Frontal cortex (tissue), 4 donors: ENCODE results near the gene PTPRN2. TPM values are rescaled to one million over a fixed set of nuclear protein-coding genes. Genes with fewer than 3 reads are reported as not detected.
"Not testable (repeated sequence)": the region's sequence is repeated elsewhere in the genome, so short reads cannot be mapped to it uniquely, and the experiment has no call there.

Source experiments
- DNase-seq, 2 donors: peaks; one replicate each; pipeline ENCODE4 v3.0.0; 2012; ENCODE audit warnings: low spot score in 2 of 2
- FAIRE-seq: peaks from 2 replicates; lab custom pipeline; 2012; peaks lifted over from hg19 to GRCh38; lab: Jason Lieb, UNC
- total RNA-seq: library from RNA; depleted of rRNA; stranded (reverse); fragments of >200 nt; gene quantifications from one replicate; pipeline ENCODE4 v1.2.3, GENCODE V29; 2014
- donor health status: control.
- donor health status: control.
- donor health status: control.

The PTPRN2 gene
- total RNA-seq, 1 donor from 2014 or later = 52.2 TPM

- FAIRE-seq = no peak
- DNase-seq = no peak
These were observed 237.3 kb downstream of the PTPRN2 start for GRCh38 chr7:158350166-158350900.

- no peak for DNase-seq
- FAIRE-seq = no peak
These were observed 239.2 kb downstream of the PTPRN2 start for GRCh38 chr7:158348446-158348845.

- not testable (repeated sequence) for DNase-seq, FAIRE-seq
These were observed 239.6 kb downstream of the PTPRN2 start for GRCh38 chr7:158348039-158348438.

- DNase-seq (no peak), FAIRE-seq (no peak)
These were observed 241.9 kb downstream of the PTPRN2 start for GRCh38 chr7:158345731-158346130.

GRCh38 chr7:158344706-158345300, 242.8 kb downstream of the PTPRN2 start:
- DNase-seq (no peak), FAIRE-seq (no peak)

- FAIRE-seq (no peak), DNase-seq (no peak)
These were observed 243.6 kb downstream of the PTPRN2 start for GRCh38 chr7:158343936-158344455.

GRCh38 chr7:158343526-158343925, 244.1 kb downstream of the PTPRN2 start:
- FAIRE-seq = no peak
- no peak for DNase-seq

GRCh38 chr7:158341097-158341496, 246.5 kb downstream of the PTPRN2 start:
- DNase-seq, FAIRE-seq: not testable (repeated sequence)

GRCh38 chr7:158336952-158337351, 250.7 kb downstream of the PTPRN2 start:
- not testable (repeated sequence) for DNase-seq, FAIRE-seq

- DNase-seq, FAIRE-seq: not testable (repeated sequence)
These were observed 255.1 kb downstream of the PTPRN2 start for GRCh38 chr7:158332516-158332915.

GRCh38 chr7:158331826-158332450, 255.7 kb downstream of the PTPRN2 start:
- not testable (repeated sequence) for FAIRE-seq, DNase-seq

GRCh38 chr7:158329686-158330085, 257.9 kb downstream of the PTPRN2 start:
- FAIRE-seq = no peak

GRCh38 chr7:158329014-158329610, 258.5 kb downstream of the PTPRN2 start:
- no peak for DNase-seq
- FAIRE-seq = no peak

More at GRCh38 chr7:158329686-158330085, 257.9 kb downstream of the PTPRN2 start:
- DNase-seq = no peak

GRCh38 chr7:158328376-158329013, 259.1 kb downstream of the PTPRN2 start:
- FAIRE-seq = no peak
- DNase-seq = no peak

GRCh38 chr7:158327571-158328180, 259.9 kb downstream of the PTPRN2 start:
- no peak for DNase-seq
- FAIRE-seq = no peak

- FAIRE-seq = no peak
- no peak for DNase-seq
These were observed 260.6 kb downstream of the PTPRN2 start for GRCh38 chr7:158327012-158327411.

- no peak for FAIRE-seq
- peak in 1 of 2 donors; percentile 58 for DNase-seq
These were observed 261.9 kb downstream of the PTPRN2 start for GRCh38 chr7:158325530-158326381.
